H9 (cell line): Measurements from ENCODE around the gene TTLL12. TPM values are rescaled to one million over a fixed set of nuclear protein-coding genes. Genes with fewer than 3 reads are reported as not detected.

Experiments used
- DNase-seq: peaks from one replicate; pipeline ENCODE4 v3.0.0-alpha.2; 2017
- H2AFZ ChIP-seq: one replicate; pipeline ENCODE4 v1.6.1; 2013; ENCODE audit warnings: mild to moderate bottlenecking, low read length, control low read depth, moderate library complexity
- H2AK5ac ChIP-seq: 2 replicates; pipeline ENCODE4 v1.6.1; 2013; ENCODE audit warnings: low read length, control low read depth, mixed read lengths; ENCODE audit not compliant: insufficient read length
- H2BK120ac ChIP-seq: one replicate; pipeline ENCODE4 v1.6.1; 2013; ENCODE audit warnings: low read depth, mild to moderate bottlenecking, low read length, control low read depth, inconsistent platforms; ENCODE audit not compliant: poor library complexity, severe bottlenecking
- H2BK12ac ChIP-seq: 2 replicates; pipeline ENCODE4 v1.6.1; 2013; ENCODE audit warnings: low read length, control low read depth, mixed read lengths, low read depth; ENCODE audit not compliant: insufficient read length
- H2BK15ac ChIP-seq: 2 replicates; pipeline ENCODE4 v1.6.1; 2013; ENCODE audit warnings: low read depth, low read length, control low read depth
- H2BK20ac ChIP-seq: one replicate; pipeline ENCODE4 v1.6.1; 2013; ENCODE audit warnings: low read depth, mild to moderate bottlenecking, low read length, control low read depth, inconsistent platforms; ENCODE audit not compliant: poor library complexity, severe bottlenecking
- H2BK5ac ChIP-seq: 2 replicates; pipeline ENCODE4 v1.6.1; 2013; ENCODE audit warnings: low read length, control low read depth, mixed read lengths; ENCODE audit not compliant: insufficient read length
- H3K14ac ChIP-seq: 2 replicates; pipeline ENCODE4 v1.6.1; 2013; ENCODE audit warnings: low read length, control low read depth; ENCODE audit not compliant: insufficient read depth
- H3K18ac ChIP-seq: 2 replicates; pipeline ENCODE4 v1.6.1; 2013; ENCODE audit warnings: low read depth, mild to moderate bottlenecking, mixed read lengths, low read length, control low read depth; ENCODE audit not compliant: insufficient read length
- H3K23ac ChIP-seq: 2 replicates; pipeline ENCODE4 v1.6.1; 2013; ENCODE audit warnings: low read length, control low read depth, mixed read lengths, low read depth; ENCODE audit not compliant: insufficient read length
- H3K23me2 ChIP-seq: 2 replicates; pipeline ENCODE4 v1.6.1; 2013; ENCODE audit warnings: low read depth, mild to moderate bottlenecking, mixed read lengths, low read length, control low read depth; ENCODE audit not compliant: insufficient read length, poor library complexity, severe bottlenecking
- H3K27ac ChIP-seq: 2 replicates; pipeline ENCODE4 v1.5.1; 2013; ENCODE audit warnings: low read length, control low read depth, mixed read lengths, low read depth; ENCODE audit not compliant: insufficient read length
- H3K27me3 ChIP-seq: 2 replicates; pipeline ENCODE4 v1.6.1; 2013; ENCODE audit warnings: low read length, control low read depth, inconsistent platforms; ENCODE audit not compliant: insufficient read depth
- H3K4ac ChIP-seq: 2 replicates; pipeline ENCODE4 v1.6.1; 2013; ENCODE audit warnings: low read depth, mild to moderate bottlenecking, control low read depth, inconsistent platforms, low read length, moderate library complexity
- H3K4me1 ChIP-seq: 2 replicates; pipeline ENCODE4 v1.6.1; 2013; ENCODE audit warnings: low read length, control low read depth, inconsistent platforms; ENCODE audit not compliant: insufficient read depth
- H3K4me2 ChIP-seq: 2 replicates; pipeline ENCODE4 v1.6.1; 2013; ENCODE audit warnings: low read length, control low read depth, mixed read lengths; ENCODE audit not compliant: insufficient read length, insufficient read depth
- H3K56ac ChIP-seq: 2 replicates; pipeline ENCODE4 v1.6.1; 2013; ENCODE audit warnings: low read depth, mild to moderate bottlenecking, mixed read lengths, low read length, control low read depth; ENCODE audit not compliant: insufficient read length
- H3K79me1 ChIP-seq: 2 replicates; pipeline ENCODE4 v1.6.1; 2013; ENCODE audit warnings: low read depth, mild to moderate bottlenecking, moderate library complexity, low read length, control low read depth, inconsistent platforms; ENCODE audit not compliant: insufficient read depth, poor library complexity, severe bottlenecking
- H3K79me2 ChIP-seq: 2 replicates; pipeline ENCODE4 v1.6.1; 2013; ENCODE audit warnings: low read length, control low read depth, inconsistent platforms; ENCODE audit not compliant: insufficient read depth
- H3K9ac ChIP-seq: 2 replicates; pipeline ENCODE4 v1.6.1; 2013; ENCODE audit warnings: low read length, control low read depth, mixed read lengths; ENCODE audit not compliant: insufficient read length; ENCODE audit errors: extremely low read depth
- H3K9me3 ChIP-seq: one replicate; pipeline ENCODE4 v1.6.1; 2013; ENCODE audit warnings: low read depth, low read length, inconsistent platforms; ENCODE audit not compliant: control insufficient read depth
- H3T11ph ChIP-seq: one replicate; pipeline ENCODE4 v1.6.1; 2013; ENCODE audit warnings: mild to moderate bottlenecking, low read length, control low read depth, inconsistent platforms
- H4K20me1 ChIP-seq: one replicate; pipeline ENCODE4 v1.6.1; 2013; ENCODE audit not compliant: control insufficient read depth, insufficient read length, insufficient read depth
- H4K5ac ChIP-seq: 2 replicates; pipeline ENCODE4 v1.6.1; 2013; ENCODE audit warnings: low read depth, mild to moderate bottlenecking, mixed read lengths, low read length, control low read depth; ENCODE audit not compliant: insufficient read length
- H4K8ac ChIP-seq: replicated peaks from 2 replicates; pipeline ENCODE4 v1.6.1; 2013; ENCODE audit warnings: low read length, control low read depth, mixed read lengths, low read depth; ENCODE audit not compliant: insufficient read length
- H4K91ac ChIP-seq: 2 replicates; pipeline ENCODE4 v1.6.1; 2013; ENCODE audit warnings: low read depth, mild to moderate bottlenecking, moderate library complexity, mixed read lengths, low read length, control low read depth; ENCODE audit not compliant: insufficient read length
- H3K27ac Mint-ChIP-seq, 3 experiments: 2 replicates in 2 of 3; 3 replicates in 1 of 3; pipeline ENCODE4 v1.8.0; 2020 to 2021; ENCODE audit warnings: mixed read lengths in 3 of 3, mild to moderate bottlenecking in 1 of 3, moderate library complexity in 1 of 3
- H3K27me3 Mint-ChIP-seq: 2 replicates; pipeline ENCODE4 v1.8.0; 2021; ENCODE audit warnings: low read depth, mild to moderate bottlenecking, moderate library complexity, mixed read lengths
- H3K36me3 Mint-ChIP-seq, 3 experiments: 2 replicates in 2 of 3; 3 replicates in 1 of 3; pipeline ENCODE4 v1.8.0; 2020 to 2021; ENCODE audit warnings: low read depth in 3 of 3, mixed read lengths in 3 of 3; ENCODE audit not compliant: insufficient read depth in 1 of 3
- H3K4me1 Mint-ChIP-seq, 2 experiments: 2 replicates each; pipeline ENCODE4 v1.8.0; 2020; ENCODE audit warnings: mixed read lengths in 2 of 2
- H3K4me3 Mint-ChIP-seq, 2 experiments: 2 replicates in 1 of 2; 3 replicates in 1 of 2; pipeline ENCODE4 v1.8.0; 2020 to 2021; ENCODE audit warnings: mild to moderate bottlenecking in 2 of 2, mixed read lengths in 2 of 2, moderate library complexity in 1 of 2
- H3K9me3 Mint-ChIP-seq, 2 experiments: 2 replicates in 1 of 2; 3 replicates in 1 of 2; pipeline ENCODE4 v1.8.0; 2020; ENCODE audit warnings: mild to moderate bottlenecking in 2 of 2, mixed read lengths in 2 of 2, moderate library complexity in 1 of 2
- CTCF ChIP-seq: fragments of 200-600 bp; sonication (generic); conservative IDR thresholded peaks from 3 replicates; pipeline ENCODE4 v1.8.0; 2021; ENCODE audit warnings: antibody characterized with exemption, mild to moderate bottlenecking
- WGBS: extraction: QIAGEN DNeasy Blood & Tissue Kit; methylation state at CpG from one replicate; pipeline ENCODE4 v1.1.7; 2013; ENCODE audit warnings: missing lambda C conversion rate, low lambda C conversion rate, mixed read lengths; ENCODE audit not compliant: insufficient read length; ENCODE audit errors: extremely low coverage; 5-methylcytosine and 5-hydroxymethylcytosine counted together
- total RNA-seq: library from RNA; stranded (reverse); gene quantifications from 2 replicates; pipeline ENCODE4 v1.2.1, GENCODE V29; 2021

Gene TTLL12
- total RNA-seq, 1 experiment from 2014 or later = 89.6 TPM

GRCh38 chr22:43174941-43175531 is 11.9 kb downstream of the TTLL12 start:
- no peak overlapping the region for H4K91ac ChIP-seq
- no peaks in the 10 kb centered on the region for H4K20me1 ChIP-seq
- DNase-seq = no peak
- no peaks in the 10 kb centered on the region for H3K79me1 ChIP-seq
- no peaks in the 10 kb centered on the region for H3K9me3 ChIP-seq
- H3K23me2 ChIP-seq = no peaks in the 10 kb centered on the region
- H3K27me3 ChIP-seq = no peaks in the 10 kb centered on the region
- H2BK120ac ChIP-seq = no peak overlapping the region
- no peak overlapping the region for H3K14ac ChIP-seq
- no peak overlapping the region for H3K18ac ChIP-seq
- no peak overlapping the region for H3K27ac ChIP-seq
- no peak for TF ChIP-seq CTCF
- no peak overlapping the region for H3K4ac ChIP-seq
- H3K36me3 Mint-ChIP-seq = peaks cover 33 to 79% (median 69%) of the 10 kb centered on the region in 3 experiments
- no peak overlapping the region for H2BK20ac ChIP-seq
- H3K4me1 ChIP-seq = no peaks in the 10 kb centered on the region
- no peak overlapping the region for H2BK12ac ChIP-seq
- H2BK5ac ChIP-seq = no peak overlapping the region
- no peak overlapping the region for H3K4me2 ChIP-seq
- no peaks in the 10 kb centered on the region for H3K4me1 Mint-ChIP-seq
- no CpG with 5 or more reads among the region's 9 CpGs for WGBS
- H2AFZ ChIP-seq = no peak overlapping the region
- no peaks in the 10 kb centered on the region for H3K79me2 ChIP-seq
- H3K27ac Mint-ChIP-seq = no peak overlapping the region
- no peaks in the 10 kb centered on the region for H3K27me3 Mint-ChIP-seq
- H4K8ac ChIP-seq = no peak overlapping the region
- no peak overlapping the region for H4K5ac ChIP-seq
- H3K9ac ChIP-seq = no peak overlapping the region
- no peak overlapping the region for H2AK5ac ChIP-seq
- H3K9me3 Mint-ChIP-seq = no peaks in the 10 kb centered on the region
- no peak overlapping the region for H3K4me3 Mint-ChIP-seq
- no peak overlapping the region for H3T11ph ChIP-seq
- no peak overlapping the region for H3K23ac ChIP-seq
- no peak overlapping the region for H3K56ac ChIP-seq
- no peak overlapping the region for H2BK15ac ChIP-seq
